ENCODE data around the gene XRRA1.
"Not testable (repeated sequence)": the region's sequence is repeated elsewhere in the genome, so short reads cannot be mapped to it uniquely, and the experiment has no call there.

The XRRA1 gene

DNA sequence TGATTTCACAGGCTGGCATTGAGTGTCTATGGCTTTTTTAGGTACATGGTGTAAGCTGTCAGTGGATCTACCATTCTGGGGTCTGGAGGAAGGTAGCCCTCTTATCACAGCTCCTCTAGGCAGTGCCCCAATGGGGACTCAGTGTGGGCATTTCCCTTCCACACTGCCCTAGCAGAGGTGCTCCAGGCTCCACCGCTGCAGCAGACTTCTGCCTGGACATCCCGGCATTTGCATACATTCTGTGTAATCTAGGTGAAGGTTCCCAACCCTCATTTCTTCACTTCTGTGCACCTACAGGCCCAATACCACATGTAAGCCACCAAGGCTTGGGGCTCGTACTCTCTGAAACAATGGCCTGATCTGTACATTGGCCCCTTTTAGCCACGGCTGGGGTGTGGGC lies 122.0 kb downstream of the XRRA1 start:
- no peak for DNase-seq (ENCODE audit: low read depth)

DNA sequence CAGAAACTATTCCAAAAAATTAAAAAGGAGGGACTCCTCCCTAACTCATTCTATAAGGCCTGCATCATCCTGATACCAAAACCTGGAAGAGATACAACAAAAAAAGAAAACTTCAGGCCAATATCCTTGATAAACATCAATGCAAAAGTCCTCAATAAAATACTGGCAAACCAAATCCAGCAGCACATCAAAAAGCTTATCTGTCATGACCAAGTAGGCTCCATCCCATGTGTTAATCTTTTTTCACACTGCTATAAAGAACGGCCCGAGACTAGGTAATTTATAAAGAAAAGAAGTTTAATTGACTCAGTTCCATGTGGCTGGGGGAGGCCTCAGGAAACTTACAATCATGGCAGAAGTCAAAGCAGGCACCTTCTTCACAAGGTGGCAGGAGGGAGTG lies 123.3 kb downstream of the XRRA1 start:
- DNase-seq (ENCODE audit: low read depth) = not testable (repeated sequence)

DNA sequence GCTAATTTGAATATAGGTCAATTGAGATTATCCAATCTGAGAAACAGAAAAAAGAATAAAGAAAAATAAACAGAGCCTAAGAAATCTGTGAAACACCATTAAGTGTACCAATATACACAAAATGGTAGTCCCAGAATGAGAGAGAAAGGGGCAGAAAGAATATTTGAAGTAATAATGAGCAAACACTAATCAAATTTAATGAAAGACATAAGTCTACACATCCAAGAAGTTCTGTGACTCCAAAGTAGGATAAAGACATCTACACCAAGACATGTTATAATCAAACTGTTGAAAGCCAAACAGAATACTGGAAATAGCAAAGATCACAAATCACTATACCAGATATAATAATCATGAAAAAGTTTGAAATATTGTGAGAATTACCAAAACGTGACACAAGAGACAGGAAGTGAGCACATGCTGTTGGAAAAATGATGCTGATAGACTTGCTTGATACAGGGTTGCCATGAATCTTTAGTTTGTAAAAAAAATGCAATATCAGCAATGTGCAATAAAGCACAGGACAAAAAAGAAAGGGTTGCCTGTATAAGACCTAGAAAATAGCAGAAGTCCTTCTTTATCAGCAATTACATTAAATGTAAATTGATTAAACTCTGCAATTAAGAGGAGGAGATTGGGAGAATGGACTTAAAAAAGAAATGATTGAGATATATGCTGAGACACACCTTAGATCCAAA lies 124.5 kb downstream of the XRRA1 start:
- DNase-seq (ENCODE audit: low read depth) = no peak

DNA sequence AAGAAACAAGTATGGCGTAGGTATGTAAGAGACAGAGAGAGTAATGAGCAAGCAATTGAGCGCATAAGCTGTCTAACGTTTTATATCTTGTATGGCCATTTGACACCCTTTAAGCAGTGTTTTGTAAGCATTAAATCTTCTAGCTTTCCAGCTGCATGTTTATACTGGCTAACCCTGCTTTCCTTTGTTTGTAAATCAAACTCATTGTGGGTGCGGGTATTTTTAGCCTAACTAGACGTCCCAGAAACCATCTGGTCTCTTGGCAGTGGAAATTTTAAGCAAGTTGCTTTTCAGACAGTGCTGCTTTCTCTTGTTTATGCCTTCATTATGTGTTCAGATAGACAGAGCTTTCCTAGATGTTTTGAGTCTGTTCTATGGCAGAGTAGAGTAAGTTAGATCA lies 126.7 kb downstream of the XRRA1 start:
- DNase-seq (ENCODE audit: low read depth) = peak; percentile 24

DNA sequence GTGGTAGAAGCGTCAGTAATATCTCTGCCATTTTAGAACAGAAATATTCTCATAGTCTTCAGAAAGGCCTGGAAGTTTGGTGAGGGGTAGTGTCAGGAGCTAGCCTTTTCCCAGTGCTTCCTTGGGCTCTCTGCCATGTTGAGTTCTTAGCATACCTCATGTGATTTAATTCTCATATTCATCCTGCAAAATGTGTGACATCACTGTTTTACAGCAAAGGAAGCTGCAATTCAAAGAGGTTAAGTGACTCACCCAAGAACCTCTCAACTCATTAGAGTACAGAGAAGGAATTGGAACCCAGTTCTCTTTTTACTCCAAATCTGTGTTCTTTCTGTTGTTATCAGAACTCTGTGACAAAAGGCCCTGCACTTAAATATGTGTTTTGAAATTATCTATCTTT lies 128.1 kb downstream of the XRRA1 start:
- DNase-seq (ENCODE audit: low read depth) = peak; percentile 89

DNA sequence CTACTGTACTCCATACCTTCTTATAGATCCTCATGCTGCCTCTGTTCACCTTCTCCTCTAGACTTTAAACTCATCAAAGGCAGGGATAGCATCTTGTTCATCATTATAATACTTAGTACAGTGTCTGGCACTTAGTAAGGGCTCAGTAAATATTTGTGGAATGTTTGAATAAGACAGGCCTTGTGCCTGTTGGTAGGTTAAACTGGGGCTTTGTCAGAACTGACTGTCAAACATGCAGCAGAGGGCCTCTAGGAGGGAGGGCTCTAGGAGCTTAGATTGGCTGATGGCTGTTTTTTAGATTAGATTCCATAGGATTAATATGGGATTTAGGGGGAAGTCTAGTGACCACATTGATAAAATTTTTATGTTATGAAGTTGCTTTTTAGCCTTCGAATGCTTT lies 129.5 kb downstream of the XRRA1 start:
- DNase-seq (ENCODE audit: low read depth) = peak; percentile 15

DNA sequence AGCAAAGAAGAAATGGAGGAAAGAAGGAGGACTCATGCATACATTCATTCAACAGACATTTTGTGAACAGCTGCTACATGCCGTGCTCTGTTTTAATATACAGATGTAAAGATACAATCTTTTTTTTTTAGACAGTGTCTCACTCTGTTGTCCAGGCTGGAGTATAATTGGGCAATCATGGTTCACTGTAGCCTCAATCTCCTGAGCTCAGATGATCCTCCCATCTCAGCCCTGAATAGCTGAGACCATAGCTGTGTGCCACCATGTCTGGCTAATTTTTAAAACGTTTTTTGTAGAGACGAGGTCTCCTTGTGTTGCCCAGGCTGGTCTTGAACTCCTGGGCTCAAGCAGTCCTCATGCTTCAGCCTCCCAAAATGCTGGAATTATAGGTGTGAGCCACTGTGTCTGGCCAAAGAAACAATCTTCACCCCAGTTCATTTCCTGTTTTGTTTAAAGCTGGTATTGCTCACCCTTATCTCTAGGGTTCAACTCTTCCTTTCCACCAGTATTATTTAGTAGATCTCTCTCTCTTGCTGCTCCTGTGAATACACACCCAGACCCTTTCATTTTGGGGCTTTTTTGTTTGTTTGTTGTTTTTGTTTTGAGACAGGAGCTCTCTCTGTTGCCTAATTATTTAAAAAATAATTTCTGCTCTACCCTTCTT lies 130.5 kb downstream of the XRRA1 start:
- no peak for DNase-seq (ENCODE audit: low read depth)

DNA sequence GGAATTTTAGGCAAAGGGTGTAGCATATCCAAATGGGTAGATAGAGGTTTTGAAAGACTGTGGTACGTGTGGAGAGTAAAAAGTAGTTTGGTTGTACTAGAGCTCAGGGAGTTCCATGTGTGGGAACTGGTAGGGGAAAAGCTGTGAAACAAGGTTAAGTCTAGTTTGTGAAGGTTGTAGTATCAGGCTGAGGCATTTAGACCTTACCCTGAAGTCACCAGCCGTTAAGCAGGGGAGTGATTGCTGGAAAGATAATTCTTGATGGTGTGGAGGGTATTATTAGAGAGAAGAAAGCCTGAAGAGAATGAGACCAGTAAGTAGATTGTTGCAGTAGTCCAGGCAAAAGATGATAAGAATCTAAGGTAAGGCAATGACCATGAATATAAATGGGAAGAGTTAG lies 132.2 kb downstream of the XRRA1 start:
- DNase-seq (ENCODE audit: low read depth) = no peak

DNA sequence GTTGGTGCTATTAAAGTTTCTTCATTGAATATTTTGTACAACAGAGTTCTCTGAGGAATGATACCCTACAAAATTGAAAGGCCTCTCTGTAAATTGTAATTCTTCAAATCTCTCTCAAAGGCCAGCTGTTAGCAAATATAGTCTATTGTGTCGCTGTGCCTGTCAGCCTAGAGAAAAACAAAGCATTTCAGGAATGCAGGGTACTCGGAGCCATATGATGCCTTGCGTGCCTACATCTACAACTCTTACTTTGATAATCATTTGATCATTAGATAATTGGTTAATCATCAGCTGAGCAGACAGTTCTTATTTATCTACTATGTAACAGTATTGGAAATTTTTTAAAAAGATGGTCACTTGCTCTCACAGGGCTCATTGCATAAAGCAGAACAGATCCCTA lies 132.9 kb downstream of the XRRA1 start:
- DNase-seq (ENCODE audit: low read depth) = no peak

DNA sequence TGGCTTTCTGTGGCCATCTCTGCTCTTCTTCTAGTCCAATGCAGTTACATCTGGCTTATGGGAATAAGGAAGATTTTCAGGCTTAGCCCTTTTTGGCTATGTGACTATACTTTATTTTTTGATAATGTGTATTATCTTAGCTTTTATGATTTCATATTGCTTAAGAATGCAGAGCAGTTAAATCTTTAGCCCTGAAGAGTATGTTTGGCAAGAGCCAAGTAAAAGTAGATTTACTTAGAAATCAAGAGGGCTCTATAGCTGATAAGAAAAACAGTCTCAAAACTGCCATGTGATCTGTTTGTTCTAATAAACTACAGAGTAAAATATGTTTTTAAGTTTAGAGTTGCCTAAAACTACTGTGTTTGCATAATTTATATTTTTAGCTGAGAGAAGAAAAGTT lies 139.1 kb downstream of the XRRA1 start:
- no peak for DNase-seq (ENCODE audit: low read depth)

DNA sequence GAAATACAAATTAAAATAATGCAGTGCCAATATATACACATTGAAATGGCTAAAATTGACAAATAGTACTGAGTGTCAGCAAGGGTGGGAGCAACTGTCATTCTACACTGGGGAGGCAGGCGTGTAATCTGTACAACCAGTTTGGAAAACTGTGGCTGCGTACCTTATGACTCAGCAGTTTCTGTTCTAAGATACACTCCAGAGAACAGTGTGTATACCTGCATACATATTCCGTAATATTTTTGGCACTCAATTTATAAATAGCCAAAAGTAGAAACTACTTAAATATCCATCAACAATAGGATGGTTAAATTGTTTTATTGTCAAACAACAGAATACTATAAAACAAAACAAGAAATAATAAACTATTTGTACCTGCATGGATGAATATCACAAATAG lies 142.6 kb downstream of the XRRA1 start:
- DNase-seq (ENCODE audit: low read depth) = no peak

DNA sequence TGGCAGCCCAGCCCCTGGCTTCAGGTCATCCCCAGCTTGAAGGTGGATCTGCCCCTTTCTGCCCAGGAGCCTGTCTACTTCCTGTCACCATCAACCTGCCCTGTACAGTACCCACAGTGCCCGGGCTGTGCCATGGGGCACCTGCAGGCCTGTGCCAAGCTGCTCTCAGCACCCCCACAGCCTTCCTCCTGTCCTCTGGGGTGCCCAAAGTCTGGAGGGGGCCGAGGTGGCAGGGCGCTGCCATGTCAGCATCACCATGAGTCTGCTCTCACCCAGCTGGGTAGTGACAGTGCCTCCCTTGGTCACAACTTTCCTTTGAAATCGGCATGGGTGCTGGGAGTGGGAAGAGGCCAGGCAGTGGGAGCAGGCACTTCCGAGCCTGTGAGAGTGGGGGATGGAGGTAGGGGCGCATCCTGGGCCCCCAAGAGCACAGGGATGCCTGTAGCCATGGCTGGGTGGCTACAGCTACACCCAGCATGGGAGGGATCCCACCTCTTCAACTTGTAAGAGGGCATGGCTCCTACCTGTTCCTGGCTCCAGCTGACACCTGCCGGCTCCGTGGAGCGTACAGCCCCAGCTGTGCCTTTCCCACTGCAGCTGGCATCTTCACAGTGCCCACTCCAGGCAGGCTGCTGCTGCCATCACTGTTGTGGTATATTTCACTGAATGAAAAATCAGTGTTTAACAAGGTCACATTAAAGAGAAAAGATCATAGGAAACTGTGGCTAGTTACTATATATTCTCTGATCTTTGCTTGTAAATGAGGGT lies 157.4 kb downstream of the XRRA1 start:
- DNase-seq (ENCODE audit: low read depth) = no peak

All from non-pigmented ciliary epithelial cell (primary cell).